GM21619 (cell line): ENCODE measurements around the gene MAGEE1.
A peak's percentile ranks its signal among the peaks of the same experiment; 100 is the strongest.

ENCODE experiments used
- ATAC-seq: cut with Tn5 transposase; IDR thresholded peaks from one replicate; pipeline ENCODE4 v1.9.1; 2021; ENCODE audit not compliant: unreplicated experiment

MAGEE1 gene

GRCh38 chrX:76427560-76428242 is at the start of gene MAGEE1:
TSS of gene MAGEE1 (plus strand) at chrX:76427710. CDS start at chrX:76427931, 221 bp downstream.
- peak; percentile 92 for ATAC-seq

- no peak for ATAC-seq
These were observed 28.5 kb upstream of the MAGEE1 start for GRCh38 chrX:76398970-76399369.

DNA sequence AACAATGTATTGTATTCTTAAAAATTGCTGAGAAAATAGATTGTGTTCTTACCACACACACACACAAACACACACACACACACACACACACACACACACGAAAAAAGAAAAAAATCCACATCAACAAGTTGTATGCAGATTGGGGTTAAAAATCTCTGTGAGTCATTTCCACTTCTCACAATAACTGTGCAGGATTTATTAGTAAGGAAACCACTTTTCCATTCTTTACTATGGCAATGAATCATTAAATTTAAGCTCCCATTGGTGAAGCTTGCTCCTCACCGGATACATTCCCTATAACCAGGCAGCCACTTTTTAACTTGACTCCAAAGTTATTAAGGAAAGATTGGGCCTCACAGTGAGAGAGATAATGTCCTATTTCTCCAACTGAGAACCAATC is 19.7 kb upstream of the MAGEE1 start:
- ATAC-seq = no peak

DNA sequence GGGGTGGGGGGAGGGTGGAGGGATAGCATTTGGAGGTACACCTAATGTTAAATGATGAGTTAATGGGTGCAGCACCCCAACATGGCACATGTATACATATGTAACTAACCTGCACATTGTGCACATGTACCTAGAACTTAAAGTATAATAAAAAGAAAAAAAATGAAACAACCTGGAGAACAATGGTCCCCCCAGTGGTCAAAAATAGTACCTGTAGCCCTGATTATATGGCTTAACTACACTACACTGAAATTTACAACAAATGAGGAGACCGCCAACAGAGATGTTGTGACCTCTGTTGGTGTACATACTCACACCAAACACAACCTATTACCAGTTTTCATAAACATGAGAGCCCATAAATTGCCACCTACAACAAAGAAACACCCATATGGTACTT is 7.3 kb upstream of the MAGEE1 start:
- no peak for ATAC-seq

DNA sequence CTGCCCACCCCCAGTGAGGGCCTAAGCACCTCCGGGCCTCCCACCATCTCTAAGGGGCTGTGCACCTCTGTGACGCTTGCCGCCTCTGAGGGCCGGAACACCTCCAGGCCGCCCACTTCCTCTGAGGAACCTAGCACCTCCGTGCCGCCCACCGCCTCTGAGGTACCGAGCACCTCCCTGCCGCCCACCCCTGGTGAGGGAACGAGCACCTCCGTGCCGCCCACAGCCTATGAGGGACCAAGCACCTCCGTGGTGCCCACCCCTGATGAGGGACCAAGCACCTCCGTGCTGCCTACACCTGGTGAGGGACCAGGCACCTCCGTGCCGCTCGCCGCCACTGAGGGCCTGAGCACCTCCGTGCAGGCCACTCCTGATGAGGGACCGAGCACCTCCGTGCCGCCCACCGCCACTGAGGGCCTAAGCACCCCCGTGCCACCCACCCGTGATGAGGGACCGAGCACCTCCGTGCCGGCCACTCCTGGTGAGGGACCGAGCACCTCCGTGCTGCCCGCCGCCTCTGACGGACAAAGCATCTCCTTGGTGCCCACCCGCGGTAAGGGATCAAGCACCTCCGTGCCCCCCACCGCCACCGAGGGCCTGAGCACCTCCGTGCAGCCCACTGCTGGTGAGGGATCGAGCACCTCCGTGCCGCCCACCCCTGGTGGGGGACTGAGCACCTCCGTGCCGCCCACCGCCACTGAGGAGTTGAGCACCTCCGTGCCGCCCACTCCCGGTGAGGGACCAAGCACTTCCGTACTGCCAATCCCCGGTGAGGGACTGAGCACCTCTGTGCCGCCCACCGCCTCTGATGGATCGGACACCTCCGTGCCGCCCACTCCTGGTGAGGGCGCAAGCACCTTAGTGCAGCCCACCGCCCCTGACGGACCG is 977 bp downstream of the MAGEE1 start:
- ATAC-seq = peak; percentile 37

DNA sequence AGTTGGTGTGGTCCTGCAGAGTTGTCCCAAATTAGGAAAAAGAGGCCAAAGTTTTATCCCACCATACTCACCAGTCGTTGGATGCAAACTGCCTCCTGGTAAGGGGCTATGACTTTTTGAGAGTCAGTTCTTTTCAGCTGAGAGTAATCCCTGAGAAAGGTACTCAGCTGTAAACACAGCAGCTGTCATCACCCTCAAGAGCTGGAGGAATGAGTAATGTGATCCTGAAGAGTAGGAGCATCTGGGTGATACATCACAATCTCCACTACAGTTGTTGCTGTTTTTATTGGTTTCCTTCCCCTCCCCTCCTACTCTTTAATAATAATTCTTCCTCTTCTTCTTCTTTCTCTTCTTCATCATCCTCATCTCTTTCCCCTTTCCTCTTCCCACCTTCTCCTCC is 5.7 kb downstream of the MAGEE1 start:
- no peak for ATAC-seq

GRCh38 chrX:76434103-76434741 is 6.7 kb downstream of the MAGEE1 start:
- no peak for ATAC-seq

GRCh38 chrX:76439188-76439587 is 11.7 kb downstream of the MAGEE1 start:
- no peak for ATAC-seq

GRCh38 chrX:76453737-76454406 is 26.4 kb downstream of the MAGEE1 start:
- no peak for ATAC-seq

DNA sequence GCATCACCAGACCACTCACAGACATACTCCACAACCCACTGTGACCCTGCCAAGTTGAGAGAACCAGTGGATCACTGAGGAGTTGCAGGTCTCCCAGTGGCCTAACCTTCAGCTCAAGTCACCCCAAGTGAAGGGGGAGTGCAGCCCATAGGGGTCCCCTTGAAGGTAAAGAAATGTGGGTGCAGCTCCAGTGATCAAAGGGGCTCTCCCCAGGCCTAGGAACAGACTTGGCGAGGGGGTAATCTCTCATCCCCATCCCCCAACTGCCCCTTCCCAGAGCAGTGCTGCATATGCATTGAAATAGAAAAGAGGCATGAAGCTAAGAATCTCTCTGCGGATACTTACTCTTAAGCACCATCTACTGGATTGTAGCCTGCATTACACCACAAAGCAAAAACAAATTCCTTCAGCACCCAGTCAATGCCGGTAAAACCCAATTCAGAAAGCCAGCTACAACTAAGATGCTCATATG is 27.0 kb downstream of the MAGEE1 start:
- no peak for ATAC-seq

- no peak for ATAC-seq
These were observed 49.8 kb downstream of the MAGEE1 start for GRCh38 chrX:76477353-76477752.
